Liver (tissue), 3 donors: Measurements from ENCODE around the gene RASSF1.

Experiments
- HNF4A ChIP-seq, 2 donors: conservative IDR thresholded peaks; 2 replicates each; pipeline ENCODE4 v1.6.1; 2016; ENCODE audit warnings: antibody characterized with exemption in 2 of 2, mild to moderate bottlenecking in 2 of 2
- RAD21 ChIP-seq, 2 donors: IDR thresholded peaks; 2 replicates each; pipeline ENCODE4 v1.6.1; 2016; ENCODE audit warnings: antibody characterized with exemption in 2 of 2, mild to moderate bottlenecking in 2 of 2
- YY1 ChIP-seq: IDR thresholded peaks from 2 replicates; pipeline ENCODE4 v1.6.1; 2016; ENCODE audit warnings: antibody characterized with exemption, mild to moderate bottlenecking
- TF ChIP-seq, protein P1 (sequence below): fragments of 150-350 bp; IDR thresholded peaks from 2 replicates; pipeline ENCODE4 v1.5.1; 2017; ENCODE audit warnings: improper control_type of control experiment, low read depth, low read length; ENCODE audit not compliant: missing input control
- TF ChIP-seq, protein P2 (sequence below): IDR thresholded peaks from 2 replicates; pipeline ENCODE4 v1.6.1; 2016; ENCODE audit warnings: antibody characterized with exemption
- TF ChIP-seq, protein P3 (sequence below): IDR thresholded peaks from 2 replicates; pipeline ENCODE4 v1.6.1; 2016; ENCODE audit warnings: antibody characterized with exemption
- donor health status: healthy.
- donor health status: healthy.

DNA sequence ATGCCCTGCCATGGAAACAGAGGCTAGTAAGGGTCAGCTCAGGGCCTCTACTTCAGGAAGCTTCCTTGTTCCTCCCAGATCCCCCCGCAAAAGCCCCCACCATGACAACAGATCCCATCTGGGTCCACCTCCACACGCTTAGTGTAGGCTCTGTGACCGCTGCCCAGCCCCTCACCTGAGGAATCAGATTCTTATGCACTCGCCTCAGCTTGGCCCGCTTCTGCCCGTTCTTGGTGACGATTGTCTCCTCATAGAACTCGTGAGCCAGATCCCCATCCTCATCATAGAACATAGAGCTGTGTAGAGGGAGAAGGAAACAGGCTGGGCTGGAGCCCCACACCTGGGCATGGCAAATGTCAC is 14.5 kb downstream of the RASSF1 start:
- TF ChIP-seq, protein P1, sequence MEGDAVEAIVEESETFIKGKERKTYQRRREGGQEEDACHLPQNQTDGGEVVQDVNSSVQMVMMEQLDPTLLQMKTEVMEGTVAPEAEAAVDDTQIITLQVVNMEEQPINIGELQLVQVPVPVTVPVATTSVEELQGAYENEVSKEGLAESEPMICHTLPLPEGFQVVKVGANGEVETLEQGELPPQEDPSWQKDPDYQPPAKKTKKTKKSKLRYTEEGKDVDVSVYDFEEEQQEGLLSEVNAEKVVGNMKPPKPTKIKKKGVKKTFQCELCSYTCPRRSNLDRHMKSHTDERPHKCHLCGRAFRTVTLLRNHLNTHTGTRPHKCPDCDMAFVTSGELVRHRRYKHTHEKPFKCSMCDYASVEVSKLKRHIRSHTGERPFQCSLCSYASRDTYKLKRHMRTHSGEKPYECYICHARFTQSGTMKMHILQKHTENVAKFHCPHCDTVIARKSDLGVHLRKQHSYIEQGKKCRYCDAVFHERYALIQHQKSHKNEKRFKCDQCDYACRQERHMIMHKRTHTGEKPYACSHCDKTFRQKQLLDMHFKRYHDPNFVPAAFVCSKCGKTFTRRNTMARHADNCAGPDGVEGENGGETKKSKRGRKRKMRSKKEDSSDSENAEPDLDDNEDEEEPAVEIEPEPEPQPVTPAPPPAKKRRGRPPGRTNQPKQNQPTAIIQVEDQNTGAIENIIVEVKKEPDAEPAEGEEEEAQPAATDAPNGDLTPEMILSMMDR: no peak
- TF ChIP-seq YY1 (no peak), HNF4A (conservative IDR thresholded peaks at IDR 0.05) (no peak), RAD21 (IDR thresholded peaks at IDR 0.05) (no peak)
- TF ChIP-seq, protein P2, sequence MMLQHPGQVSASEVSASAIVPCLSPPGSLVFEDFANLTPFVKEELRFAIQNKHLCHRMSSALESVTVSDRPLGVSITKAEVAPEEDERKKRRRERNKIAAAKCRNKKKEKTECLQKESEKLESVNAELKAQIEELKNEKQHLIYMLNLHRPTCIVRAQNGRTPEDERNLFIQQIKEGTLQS: no peak
- TF ChIP-seq, protein P3, sequence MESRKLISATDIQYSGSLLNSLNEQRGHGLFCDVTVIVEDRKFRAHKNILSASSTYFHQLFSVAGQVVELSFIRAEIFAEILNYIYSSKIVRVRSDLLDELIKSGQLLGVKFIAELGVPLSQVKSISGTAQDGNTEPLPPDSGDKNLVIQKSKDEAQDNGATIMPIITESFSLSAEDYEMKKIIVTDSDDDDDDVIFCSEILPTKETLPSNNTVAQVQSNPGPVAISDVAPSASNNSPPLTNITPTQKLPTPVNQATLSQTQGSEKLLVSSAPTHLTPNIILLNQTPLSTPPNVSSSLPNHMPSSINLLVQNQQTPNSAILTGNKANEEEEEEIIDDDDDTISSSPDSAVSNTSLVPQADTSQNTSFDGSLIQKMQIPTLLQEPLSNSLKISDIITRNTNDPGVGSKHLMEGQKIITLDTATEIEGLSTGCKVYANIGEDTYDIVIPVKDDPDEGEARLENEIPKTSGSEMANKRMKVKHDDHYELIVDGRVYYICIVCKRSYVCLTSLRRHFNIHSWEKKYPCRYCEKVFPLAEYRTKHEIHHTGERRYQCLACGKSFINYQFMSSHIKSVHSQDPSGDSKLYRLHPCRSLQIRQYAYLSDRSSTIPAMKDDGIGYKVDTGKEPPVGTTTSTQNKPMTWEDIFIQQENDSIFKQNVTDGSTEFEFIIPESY: no peak
